Ovary (tissue), 9 donors: ENCODE results near the gene RNF187. TPM values are rescaled to one million over a fixed set of nuclear protein-coding genes. Genes with fewer than 3 reads are reported as not detected.

Experiments
- DNase-seq, 5 donors: peaks; one replicate each; pipeline ENCODE4 v3.0.0-alpha.2; 2019 to 2020
- H3K27ac ChIP-seq, 2 donors: fragments of 200-600 bp; one replicate each; pipeline versions ENCODE4 v1.5.1 to v1.8.0; 2019 to 2022
- H3K27me3 ChIP-seq: fragments of 200-600 bp; one replicate; pipeline ENCODE4 v1.8.0; 2022
- H3K36me3 ChIP-seq: fragments of 200-600 bp; sonication (generic); one replicate; pipeline ENCODE4 v1.5.1; 2019
- H3K4me1 ChIP-seq: one replicate; pipeline ENCODE4 v1.8.1; 2013; ENCODE audit warnings: mild to moderate bottlenecking, moderate library complexity; ENCODE audit not compliant: insufficient read depth
- H3K4me3 ChIP-seq: fragments of 200-600 bp; sonication (generic); one replicate; pipeline ENCODE4 v1.5.1; 2017
- H3K9me3 ChIP-seq, 2 donors: fragments of 200-600 bp in 1 of 2; sonication (generic) in 1 of 2; one replicate each; pipeline versions ENCODE4 v1.5.1 to v1.8.1; 2013 to 2019; ENCODE audit warnings: mild to moderate bottlenecking in 1 of 2, moderate library complexity in 1 of 2
- EP300 ChIP-seq: sonication (generic); formaldehyde crosslinking; IDR thresholded peaks from one replicate; pipeline ENCODE4 v1.6.1; 2017; ENCODE audit warnings: antibody characterized with exemption
- POLR2A ChIP-seq: fragments of 450-650 bp; IDR thresholded peaks from one replicate; pipeline ENCODE4 v1.6.1; 2017; ENCODE audit warnings: antibody characterized with exemption, mild to moderate bottlenecking, moderate library complexity
- WGBS, 3 donors: extraction: QIAGEN DNeasy Blood & Tissue Kit in 1 of 3; methylation state at CpG; one replicate each; pipeline versions ENCODE4 v1.1.5 to v1.1.7; 2013 to 2017; 5-methylcytosine and 5-hydroxymethylcytosine counted together
- intact Hi-C, 4 donors: fragments of 100-400 bp; cut with DNase I; formaldehyde crosslinking; loops; one replicate each; pipeline versions ENCODE4 v1.11.0 to v1.15.1; 2022 to 2023
- polyA plus RNA-seq, 2 donors: library from polyadenylated mRNA; stranded (reverse); fragments of 200-250 nt in 1 of 2; fragments of 350-450 nt in 1 of 2; fragmentation: Illumina TruSeq in 1 of 2; extraction: RNeasy Lipid Tissue Mini Kit (QIAGEN cat#74804) in 1 of 2; gene quantifications; one replicate each; pipeline ENCODE4 v1.2.3, GENCODE V29; 2013 to 2014
- total RNA-seq, 7 donors: library from RNA; depleted of rRNA in 2 of 7; stranded (reverse); fragments of >200 nt in 2 of 7; fragmentation: NEBNext Ultra II Directional in 3 of 7; extraction: Animal tissue kit (Norgen Biotek cat#: 25700) in 3 of 7; gene quantifications; one replicate each; pipeline versions ENCODE4 v1.1.0 to v1.2.4, GENCODE V29; 2016 to 2023
- TF ChIP-seq, protein P1 (sequence below), 3 donors: fragments of 450-650 bp in 2 of 3; fragments of 200-600 bp in 1 of 3; IDR thresholded peaks; one replicate each; pipeline versions ENCODE4 v1.5.1 to v1.8.0; 2016 to 2022; ENCODE audit warnings: antibody characterized with exemption in 3 of 3, mild to moderate bottlenecking in 1 of 3
- donor health status: DM: no; HTN: no; CAD: no; lungs with moderate emphysema.
- donor health status: DM: no; HTN: no; CAD: no.
- donor health status: Bipolar disorder and iron deficiency.
- donor health status: DM: yes; HTN: yes; CAD: no.
- donor health status: DM: no; HTN: no; CAD: no.
- donor health status: DM: yes; HTN: yes; CAD: no.

Gene RNF187
- total and polyA plus RNA-seq, 9 donors, result 32.2 to 165 (median 109) TPM

DNA sequence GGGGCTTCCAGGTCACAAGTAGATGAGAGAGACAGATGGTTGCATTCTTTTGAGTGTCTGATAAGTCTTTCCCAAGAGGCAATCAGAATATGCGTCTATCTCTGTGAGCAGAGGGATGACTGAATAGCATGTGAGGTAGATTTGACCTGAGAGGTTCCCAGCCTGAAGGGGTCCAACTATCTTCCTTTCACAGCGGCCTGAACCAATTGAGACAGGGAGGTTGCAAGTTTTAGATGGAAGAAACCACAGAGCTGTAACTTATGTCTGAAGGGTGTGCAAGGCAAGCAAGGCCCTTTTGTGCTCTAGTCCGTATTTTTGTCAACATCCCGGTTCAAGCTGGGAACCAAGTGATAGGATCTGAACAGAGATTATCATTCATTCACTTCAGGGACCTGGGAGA is 9.9 kb upstream of the RNF187 start:
- H3K4me1 ChIP-seq, result no peaks in the 10 kb centered on the region
- H3K27ac ChIP-seq, result no peak overlapping the region
- TF ChIP-seq EP300 (no peak), POLR2A (no peak)
- TF ChIP-seq, protein P1, sequence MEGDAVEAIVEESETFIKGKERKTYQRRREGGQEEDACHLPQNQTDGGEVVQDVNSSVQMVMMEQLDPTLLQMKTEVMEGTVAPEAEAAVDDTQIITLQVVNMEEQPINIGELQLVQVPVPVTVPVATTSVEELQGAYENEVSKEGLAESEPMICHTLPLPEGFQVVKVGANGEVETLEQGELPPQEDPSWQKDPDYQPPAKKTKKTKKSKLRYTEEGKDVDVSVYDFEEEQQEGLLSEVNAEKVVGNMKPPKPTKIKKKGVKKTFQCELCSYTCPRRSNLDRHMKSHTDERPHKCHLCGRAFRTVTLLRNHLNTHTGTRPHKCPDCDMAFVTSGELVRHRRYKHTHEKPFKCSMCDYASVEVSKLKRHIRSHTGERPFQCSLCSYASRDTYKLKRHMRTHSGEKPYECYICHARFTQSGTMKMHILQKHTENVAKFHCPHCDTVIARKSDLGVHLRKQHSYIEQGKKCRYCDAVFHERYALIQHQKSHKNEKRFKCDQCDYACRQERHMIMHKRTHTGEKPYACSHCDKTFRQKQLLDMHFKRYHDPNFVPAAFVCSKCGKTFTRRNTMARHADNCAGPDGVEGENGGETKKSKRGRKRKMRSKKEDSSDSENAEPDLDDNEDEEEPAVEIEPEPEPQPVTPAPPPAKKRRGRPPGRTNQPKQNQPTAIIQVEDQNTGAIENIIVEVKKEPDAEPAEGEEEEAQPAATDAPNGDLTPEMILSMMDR (IDR thresholded peaks at IDR 0.05), result no peak
- DNase-seq, result no peak
- no peak overlapping the region for H3K4me3 ChIP-seq
- 76 to 82% (median 79%) methylated on average over 4 of the region's 4 CpGs for WGBS, 3 donors
- H3K9me3 ChIP-seq, result no peaks in the 10 kb centered on the region
- intact Hi-C loops, result no loop called here
- H3K27me3 ChIP-seq, result no peaks in the 10 kb centered on the region
- no peaks in the 10 kb centered on the region for H3K36me3 ChIP-seq

DNA sequence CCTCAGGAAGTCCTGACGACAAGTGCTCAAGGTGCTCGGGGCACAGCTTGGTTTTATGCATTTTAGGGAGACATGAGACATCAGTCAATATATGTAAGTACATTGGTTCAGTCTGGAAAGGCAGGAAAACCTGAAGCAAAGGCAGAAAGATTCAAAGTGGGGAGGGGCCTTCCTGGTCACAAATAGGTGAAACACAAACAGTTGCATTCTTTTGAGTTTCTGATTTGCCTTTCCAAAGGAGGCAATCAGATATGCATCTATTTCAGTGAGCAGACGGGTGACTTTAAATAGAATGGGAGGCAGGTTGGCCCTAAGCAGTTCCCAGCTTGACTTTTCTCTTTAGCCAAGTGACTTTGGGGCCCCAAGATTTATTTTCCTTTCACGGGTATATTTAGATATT is 8.9 kb upstream of the RNF187 start:
- Histone ChIP-seq H3K9me3 (no peaks in the 10 kb centered on the region), H3K27ac (no peak overlapping the region), H3K4me1 (no peaks in the 10 kb centered on the region), H3K4me3 (no peak overlapping the region), H3K27me3 (no peaks in the 10 kb centered on the region), H3K36me3 (no peaks in the 10 kb centered on the region)
- intact Hi-C loops, result no loop called here
- DNase-seq, result no peak
- WGBS, 3 donors, result 35 to 45% (median 42%) methylated on average over 4 of the region's 4 CpGs
- TF ChIP-seq EP300, result no peak
- no peak for TF ChIP-seq POLR2A
- TF ChIP-seq, protein P1 (IDR thresholded peaks at IDR 0.05), result no peak

DNA sequence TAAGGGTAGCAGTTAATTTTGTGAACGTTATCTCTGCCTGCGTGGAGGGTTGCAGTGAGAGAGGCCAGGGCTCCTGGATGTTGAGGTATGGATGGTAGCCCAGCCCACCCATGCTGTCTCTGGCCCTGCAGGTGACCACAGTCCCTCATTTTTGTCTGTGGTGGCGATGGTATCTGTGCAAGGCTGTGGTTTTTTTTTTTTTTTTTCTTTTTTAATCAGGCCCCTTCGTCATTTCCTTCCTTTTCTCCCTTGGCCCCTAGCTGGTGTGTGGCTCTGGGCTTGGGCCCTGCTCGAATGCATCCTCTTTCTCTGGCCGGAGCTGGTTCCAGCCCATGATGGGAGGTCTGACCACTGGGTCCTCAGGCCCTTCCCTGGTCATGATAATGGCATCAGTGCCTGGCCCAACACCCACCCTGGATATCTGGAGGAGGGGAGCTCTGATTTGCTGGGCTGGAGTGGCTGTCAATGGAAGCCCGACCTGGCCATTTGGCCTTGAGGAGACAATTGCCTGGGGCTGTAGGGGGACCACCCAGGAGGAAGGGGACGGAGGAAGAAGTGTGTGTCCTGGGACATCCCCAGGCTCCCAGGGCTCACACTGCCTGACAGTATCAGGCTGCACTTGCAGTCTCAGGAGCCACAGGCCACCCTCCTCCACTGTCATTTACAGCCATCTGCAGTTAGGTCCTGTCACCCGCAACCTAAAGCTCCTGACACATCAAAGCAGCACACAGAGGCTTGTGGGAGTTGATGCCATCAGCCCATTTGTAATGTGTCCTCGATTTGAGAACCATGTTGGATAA is 8.1 kb upstream of the RNF187 start:
- Histone ChIP-seq H3K4me3 (no peak overlapping the region), H3K36me3 (no peaks in the 10 kb centered on the region), H3K9me3 (no peaks in the 10 kb centered on the region), H3K27ac (no peak overlapping the region), H3K4me1 (no peaks in the 10 kb centered on the region), H3K27me3 (no peaks in the 10 kb centered on the region)
- TF ChIP-seq POLR2A, result no peak
- no peak for TF ChIP-seq EP300
- TF ChIP-seq, protein P1 (IDR thresholded peaks at IDR 0.05), result no peak
- WGBS, 3 donors, result 41 to 48% (median 46%) methylated on average over 10 of the region's 10 CpGs
- intact Hi-C loops, result no loop called here
- DNase-seq, result no peak

DNA sequence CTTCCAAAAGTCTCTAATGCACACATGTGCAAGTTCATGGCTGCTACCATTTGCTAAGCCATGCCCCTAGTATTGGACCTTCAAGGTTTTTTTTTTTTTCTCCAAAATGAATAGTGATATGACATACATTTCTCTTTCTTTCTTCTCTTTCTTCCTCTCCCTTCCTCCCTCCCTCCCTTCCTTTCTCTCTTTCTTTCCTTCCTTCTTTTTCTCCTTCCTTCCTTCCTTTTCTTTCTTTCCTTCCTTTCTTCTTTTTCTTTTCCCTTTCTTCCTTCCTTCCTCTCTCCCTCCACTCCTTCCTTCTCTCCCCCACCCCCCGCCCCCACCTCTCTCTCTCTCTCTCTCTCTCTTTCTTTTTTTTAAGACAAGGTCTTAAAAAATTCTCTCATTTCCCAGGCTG is 3.4 kb upstream of the RNF187 start:
- no peak for TF ChIP-seq POLR2A
- TF ChIP-seq EP300, result no peak
- TF ChIP-seq, protein P1 (IDR thresholded peaks at IDR 0.05), result no peak
- WGBS, 3 donors, result 80 to 93% (median 88%) methylated on average over 1 of the region's 1 CpG
- no peaks in the 10 kb centered on the region for H3K9me3 ChIP-seq
- no peaks in the 10 kb centered on the region for H3K27me3 ChIP-seq
- no peak overlapping the region for H3K4me3 ChIP-seq
- no peaks in the 10 kb centered on the region for H3K36me3 ChIP-seq
- intact Hi-C loops, result loop anchor here in 1 of 4 donors (10.0 kb wide), 1 partner anchor 349 kb away; no protein-coding TSS in a partner anchor
- H3K27ac ChIP-seq, result no peak overlapping the region
- no peak for DNase-seq
- peaks cover 9% of the 10 kb centered on the region for H3K4me1 ChIP-seq
